Measurements from ENCODE around the gene SALL1. TPM values are rescaled to one million over a fixed set of nuclear protein-coding genes. Genes with fewer than 3 reads are reported as not detected.

SALL1 gene
- polyA plus RNA-seq, 1 donor: 4.5 TPM

- peak in 1 of 2 donors; percentile 43 for DNase-seq
- H3K27me3 ChIP-seq (ENCODE audit: control insufficient read depth, insufficient read depth, low read length): peaks cover 32% of the 10 kb centered on the region
- H3K27ac ChIP-seq (ENCODE audit: low read length): no peak overlapping the region
- H3K4me3 ChIP-seq (ENCODE audit: low read length): no peak overlapping the region
- no peaks in the 10 kb centered on the region for H3K4me1 ChIP-seq (ENCODE audit: control insufficient read depth, insufficient read depth, low read length)
- H3K36me3 ChIP-seq (ENCODE audit: control insufficient read depth, insufficient read depth, low read length): no peaks in the 10 kb centered on the region
- WGBS (ENCODE audit: insufficient coverage, low lambda C conversion rate): 100% methylated on average over 3 of the region's 9 CpGs
- no peaks in the 10 kb centered on the region for H3K9me3 ChIP-seq (ENCODE audit: control insufficient read depth, low read depth, low read length)
Measured at GRCh38 chr16:51167170-51167895, 16.3 kb upstream of the SALL1 start.

- H3K27me3 ChIP-seq (ENCODE audit: control insufficient read depth, insufficient read depth, low read length): peaks cover 30% of the 10 kb centered on the region
- no peak overlapping the region for H3K27ac ChIP-seq (ENCODE audit: low read length)
- no peak overlapping the region for H3K4me3 ChIP-seq (ENCODE audit: low read length)
- H3K36me3 ChIP-seq (ENCODE audit: control insufficient read depth, insufficient read depth, low read length): no peaks in the 10 kb centered on the region
- H3K9me3 ChIP-seq (ENCODE audit: control insufficient read depth, low read depth, low read length): no peaks in the 10 kb centered on the region
- DNase-seq: no peak
- no peaks in the 10 kb centered on the region for H3K4me1 ChIP-seq (ENCODE audit: control insufficient read depth, insufficient read depth, low read length)
- WGBS (ENCODE audit: insufficient coverage, low lambda C conversion rate): 71% methylated on average over 1 of the region's 3 CpGs
Measured at GRCh38 chr16:51166541-51166940, 15.5 kb upstream of the SALL1 start.

GRCh38 chr16:51166091-51166490 lies 15.0 kb upstream of the SALL1 start:
- no peaks in the 10 kb centered on the region for H3K36me3 ChIP-seq (ENCODE audit: control insufficient read depth, insufficient read depth, low read length)
- no peak for DNase-seq
- H3K9me3 ChIP-seq (ENCODE audit: control insufficient read depth, low read depth, low read length): no peaks in the 10 kb centered on the region
- no peak overlapping the region for H3K4me3 ChIP-seq (ENCODE audit: low read length)
- WGBS (ENCODE audit: insufficient coverage, low lambda C conversion rate): no CpG with 5 or more reads among the region's 3 CpGs
- no peaks in the 10 kb centered on the region for H3K4me1 ChIP-seq (ENCODE audit: control insufficient read depth, insufficient read depth, low read length)
- no peak overlapping the region for H3K27ac ChIP-seq (ENCODE audit: low read length)
- peaks cover 32% of the 10 kb centered on the region for H3K27me3 ChIP-seq (ENCODE audit: control insufficient read depth, insufficient read depth, low read length)

GRCh38 chr16:51165043-51165442 lies 14.0 kb upstream of the SALL1 start:
- no CpG with 5 or more reads among the region's 1 CpG for WGBS (ENCODE audit: insufficient coverage, low lambda C conversion rate)
- Histone ChIP-seq H3K27me3 (ENCODE audit: control insufficient read depth, insufficient read depth, low read length) (peaks cover 38% of the 10 kb centered on the region), H3K9me3 (ENCODE audit: control insufficient read depth, low read depth, low read length) (no peaks in the 10 kb centered on the region), H3K36me3 (ENCODE audit: control insufficient read depth, insufficient read depth, low read length) (no peaks in the 10 kb centered on the region), H3K4me3 (ENCODE audit: low read length) (no peak overlapping the region), H3K4me1 (ENCODE audit: control insufficient read depth, insufficient read depth, low read length) (no peaks in the 10 kb centered on the region), H3K27ac (ENCODE audit: low read length) (no peak overlapping the region)
- DNase-seq: no peak

- Histone ChIP-seq H3K36me3 (ENCODE audit: control insufficient read depth, insufficient read depth, low read length) (no peaks in the 10 kb centered on the region), H3K4me3 (ENCODE audit: low read length) (no peak overlapping the region), H3K27ac (ENCODE audit: low read length) (no peak overlapping the region), H3K9me3 (ENCODE audit: control insufficient read depth, low read depth, low read length) (no peaks in the 10 kb centered on the region), H3K4me1 (ENCODE audit: control insufficient read depth, insufficient read depth, low read length) (no peaks in the 10 kb centered on the region), H3K27me3 (ENCODE audit: control insufficient read depth, insufficient read depth, low read length) (peaks cover 38% of the 10 kb centered on the region)
- WGBS (ENCODE audit: insufficient coverage, low lambda C conversion rate): no CpG with 5 or more reads among the region's 2 CpGs
- DNase-seq: no peak
Measured at GRCh38 chr16:51164574-51164973, 13.5 kb upstream of the SALL1 start.

GRCh38 chr16:51163894-51164566 lies 13.0 kb upstream of the SALL1 start:
- Histone ChIP-seq H3K4me3 (ENCODE audit: low read length) (no peak overlapping the region), H3K27ac (ENCODE audit: low read length) (no peak overlapping the region), H3K9me3 (ENCODE audit: control insufficient read depth, low read depth, low read length) (no peaks in the 10 kb centered on the region), H3K4me1 (ENCODE audit: control insufficient read depth, insufficient read depth, low read length) (no peaks in the 10 kb centered on the region), H3K36me3 (ENCODE audit: control insufficient read depth, insufficient read depth, low read length) (no peaks in the 10 kb centered on the region), H3K27me3 (ENCODE audit: control insufficient read depth, insufficient read depth, low read length) (peaks cover 41% of the 10 kb centered on the region)
- no CpG with 5 or more reads among the region's 6 CpGs for WGBS (ENCODE audit: insufficient coverage, low lambda C conversion rate)
- DNase-seq: no peak

- DNase-seq: no peak
- H3K9me3 ChIP-seq (ENCODE audit: control insufficient read depth, low read depth, low read length): no peaks in the 10 kb centered on the region
- H3K27me3 ChIP-seq (ENCODE audit: control insufficient read depth, insufficient read depth, low read length): peaks cover 43% of the 10 kb centered on the region
- 100% methylated on average over 1 of the region's 2 CpGs for WGBS (ENCODE audit: insufficient coverage, low lambda C conversion rate)
- no peak overlapping the region for H3K27ac ChIP-seq (ENCODE audit: low read length)
- H3K4me1 ChIP-seq (ENCODE audit: control insufficient read depth, insufficient read depth, low read length): no peaks in the 10 kb centered on the region
- no peaks in the 10 kb centered on the region for H3K36me3 ChIP-seq (ENCODE audit: control insufficient read depth, insufficient read depth, low read length)
- H3K4me3 ChIP-seq (ENCODE audit: low read length): no peak overlapping the region
Measured at GRCh38 chr16:51163366-51163765, 12.3 kb upstream of the SALL1 start.

GRCh38 chr16:51161440-51162195 lies 10.5 kb upstream of the SALL1 start:
- Histone ChIP-seq H3K36me3 (ENCODE audit: control insufficient read depth, insufficient read depth, low read length) (no peaks in the 10 kb centered on the region), H3K9me3 (ENCODE audit: control insufficient read depth, low read depth, low read length) (no peaks in the 10 kb centered on the region), H3K27me3 (ENCODE audit: control insufficient read depth, insufficient read depth, low read length) (peaks cover 51% of the 10 kb centered on the region), H3K4me1 (ENCODE audit: control insufficient read depth, insufficient read depth, low read length) (no peaks in the 10 kb centered on the region), H3K4me3 (ENCODE audit: low read length) (no peak overlapping the region), H3K27ac (ENCODE audit: low read length) (no peak overlapping the region)
- DNase-seq: peak in 1 of 2 donors; percentile 10
- WGBS (ENCODE audit: insufficient coverage, low lambda C conversion rate): no CpG with 5 or more reads among the region's 2 CpGs

GRCh38 chr16:51159865-51160264 lies 8.8 kb upstream of the SALL1 start:
- no peak overlapping the region for H3K4me3 ChIP-seq (ENCODE audit: low read length)
- H3K27me3 ChIP-seq (ENCODE audit: control insufficient read depth, insufficient read depth, low read length): peaks cover 63% of the 10 kb centered on the region
- H3K4me1 ChIP-seq (ENCODE audit: control insufficient read depth, insufficient read depth, low read length): peaks cover under 1% of the 10 kb centered on the region
- DNase-seq: no peak
- H3K9me3 ChIP-seq (ENCODE audit: control insufficient read depth, low read depth, low read length): no peaks in the 10 kb centered on the region
- no CpG with 5 or more reads among the region's 6 CpGs for WGBS (ENCODE audit: insufficient coverage, low lambda C conversion rate)
- no peak overlapping the region for H3K27ac ChIP-seq (ENCODE audit: low read length)
- no peaks in the 10 kb centered on the region for H3K36me3 ChIP-seq (ENCODE audit: control insufficient read depth, insufficient read depth, low read length)

- H3K27ac ChIP-seq (ENCODE audit: low read length): no peak overlapping the region
- peaks cover 3% of the 10 kb centered on the region for H3K9me3 ChIP-seq (ENCODE audit: control insufficient read depth, low read depth, low read length)
- peaks cover 4% of the 10 kb centered on the region for H3K4me1 ChIP-seq (ENCODE audit: control insufficient read depth, insufficient read depth, low read length)
- peaks cover 69% of the 10 kb centered on the region for H3K27me3 ChIP-seq (ENCODE audit: control insufficient read depth, insufficient read depth, low read length)
- DNase-seq: no peak
- H3K4me3 ChIP-seq (ENCODE audit: low read length): no peak overlapping the region
- WGBS (ENCODE audit: insufficient coverage, low lambda C conversion rate): 94% methylated on average over 3 of the region's 3 CpGs
- H3K36me3 ChIP-seq (ENCODE audit: control insufficient read depth, insufficient read depth, low read length): no peaks in the 10 kb centered on the region
Measured at GRCh38 chr16:51159296-51159695, 8.2 kb upstream of the SALL1 start.
